ENCODE measurements around the gene ACCS. TPM values are rescaled to one million over a fixed set of nuclear protein-coding genes. Genes with fewer than 3 reads are reported as not detected.

Gene ACCS
- total and polyA plus RNA-seq, 8 donors, result 10.1 to 68.1 (median 16.2) TPM

DNA sequence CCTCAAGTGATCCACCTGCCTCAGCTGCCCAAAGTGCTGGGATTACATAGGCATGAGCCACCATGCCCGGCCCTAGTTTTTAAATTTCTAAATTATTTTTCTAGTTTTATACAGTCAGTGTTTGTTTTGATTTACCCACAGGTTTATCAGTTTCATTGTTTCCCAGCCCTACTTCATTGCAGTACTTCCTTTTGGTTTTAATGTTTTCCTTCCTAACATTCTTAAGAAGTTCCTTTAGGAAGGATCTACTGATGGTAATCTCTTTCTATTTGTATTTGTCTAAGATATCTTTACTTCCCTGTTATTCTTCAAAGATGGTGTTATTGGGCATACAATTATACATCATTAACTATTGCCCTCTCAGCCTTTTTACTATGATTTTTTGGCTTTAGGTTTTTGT is 24.5 kb downstream of the ACCS start:
- WGBS, 2 donors, result 79 to 88% methylated on average over 1 of the region's 1 CpG
- Histone ChIP-seq H3K4me3 (no peak overlapping the region), H3K4me1 (peaks cover 0 to 5% (median 4%) of the 10 kb centered on the region in 3 donors), H3K9me3 (no peaks in the 10 kb centered on the region), H3K27me3 (no peaks in the 10 kb centered on the region), H3K36me3 (no peaks in the 10 kb centered on the region), H3K27ac (no peak overlapping the region)
- FAIRE-seq (no peak), DNase-seq (no peak), ATAC-seq (no peak)
- intact Hi-C loops (cut with DNase I), result loop anchor here in 1 of 3 donors (10.0 kb wide), 1 partner anchor 444 kb away; no protein-coding TSS in a partner anchor
- TF ChIP-seq, protein P1, sequence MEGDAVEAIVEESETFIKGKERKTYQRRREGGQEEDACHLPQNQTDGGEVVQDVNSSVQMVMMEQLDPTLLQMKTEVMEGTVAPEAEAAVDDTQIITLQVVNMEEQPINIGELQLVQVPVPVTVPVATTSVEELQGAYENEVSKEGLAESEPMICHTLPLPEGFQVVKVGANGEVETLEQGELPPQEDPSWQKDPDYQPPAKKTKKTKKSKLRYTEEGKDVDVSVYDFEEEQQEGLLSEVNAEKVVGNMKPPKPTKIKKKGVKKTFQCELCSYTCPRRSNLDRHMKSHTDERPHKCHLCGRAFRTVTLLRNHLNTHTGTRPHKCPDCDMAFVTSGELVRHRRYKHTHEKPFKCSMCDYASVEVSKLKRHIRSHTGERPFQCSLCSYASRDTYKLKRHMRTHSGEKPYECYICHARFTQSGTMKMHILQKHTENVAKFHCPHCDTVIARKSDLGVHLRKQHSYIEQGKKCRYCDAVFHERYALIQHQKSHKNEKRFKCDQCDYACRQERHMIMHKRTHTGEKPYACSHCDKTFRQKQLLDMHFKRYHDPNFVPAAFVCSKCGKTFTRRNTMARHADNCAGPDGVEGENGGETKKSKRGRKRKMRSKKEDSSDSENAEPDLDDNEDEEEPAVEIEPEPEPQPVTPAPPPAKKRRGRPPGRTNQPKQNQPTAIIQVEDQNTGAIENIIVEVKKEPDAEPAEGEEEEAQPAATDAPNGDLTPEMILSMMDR (IDR thresholded peaks at IDR 0.05), result no peak

DNA sequence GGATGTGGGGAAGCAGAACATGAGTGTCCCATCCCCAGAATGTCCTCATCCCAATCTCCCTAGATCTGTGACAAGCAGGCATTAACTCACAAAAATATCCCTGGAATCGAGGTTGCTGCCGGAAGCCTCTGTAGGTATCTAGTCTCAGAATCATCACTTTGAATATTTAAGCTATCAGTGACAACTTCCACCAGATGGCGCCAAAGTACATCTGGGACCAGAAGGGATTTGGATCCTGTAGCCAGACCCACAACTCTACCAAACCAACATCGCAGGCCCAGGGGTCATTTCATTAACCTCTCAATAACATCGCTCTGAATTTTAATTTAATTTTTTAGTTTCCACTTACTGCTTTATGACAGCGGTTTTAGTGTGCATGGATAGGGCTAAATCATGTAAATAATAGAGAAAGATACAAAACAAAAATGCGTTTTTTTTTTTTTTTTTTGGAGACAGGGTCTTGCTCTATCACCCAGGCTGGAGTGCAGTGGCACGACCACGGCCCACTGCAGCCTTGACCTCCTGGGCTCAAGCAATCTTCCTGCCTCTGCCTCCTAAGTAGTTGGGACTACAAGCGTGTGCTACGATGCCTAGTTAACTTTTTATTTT is 28.3 kb downstream of the ACCS start:
- intact Hi-C loops (cut with DNase I), result loop anchor here in 1 of 3 donors (10.0 kb wide), 1 partner anchor 440 kb away; no protein-coding TSS in a partner anchor
- 26 to 28% methylated on average over 11 of the region's 11 CpGs for WGBS, 2 donors
- H3K27ac ChIP-seq, result no peak overlapping the region
- no peak overlapping the region for H3K4me3 ChIP-seq
- H3K4me1 ChIP-seq, result peaks cover 5 to 11% (median 7%) of the 10 kb centered on the region in 3 donors
- ATAC-seq (peak; percentile 51 to 79 (median 63)), FAIRE-seq (no peak), DNase-seq (peak in 4 of 6 donors; percentile 61 to 80 (median 67))
- TF ChIP-seq, protein P1 (IDR thresholded peaks at IDR 0.05), result peak; percentile 37 to 75 (median 66)
- no peaks in the 10 kb centered on the region for H3K9me3 ChIP-seq
- H3K36me3 ChIP-seq, result no peaks in the 10 kb centered on the region
- H3K27me3 ChIP-seq, result no peaks in the 10 kb centered on the region

DNA sequence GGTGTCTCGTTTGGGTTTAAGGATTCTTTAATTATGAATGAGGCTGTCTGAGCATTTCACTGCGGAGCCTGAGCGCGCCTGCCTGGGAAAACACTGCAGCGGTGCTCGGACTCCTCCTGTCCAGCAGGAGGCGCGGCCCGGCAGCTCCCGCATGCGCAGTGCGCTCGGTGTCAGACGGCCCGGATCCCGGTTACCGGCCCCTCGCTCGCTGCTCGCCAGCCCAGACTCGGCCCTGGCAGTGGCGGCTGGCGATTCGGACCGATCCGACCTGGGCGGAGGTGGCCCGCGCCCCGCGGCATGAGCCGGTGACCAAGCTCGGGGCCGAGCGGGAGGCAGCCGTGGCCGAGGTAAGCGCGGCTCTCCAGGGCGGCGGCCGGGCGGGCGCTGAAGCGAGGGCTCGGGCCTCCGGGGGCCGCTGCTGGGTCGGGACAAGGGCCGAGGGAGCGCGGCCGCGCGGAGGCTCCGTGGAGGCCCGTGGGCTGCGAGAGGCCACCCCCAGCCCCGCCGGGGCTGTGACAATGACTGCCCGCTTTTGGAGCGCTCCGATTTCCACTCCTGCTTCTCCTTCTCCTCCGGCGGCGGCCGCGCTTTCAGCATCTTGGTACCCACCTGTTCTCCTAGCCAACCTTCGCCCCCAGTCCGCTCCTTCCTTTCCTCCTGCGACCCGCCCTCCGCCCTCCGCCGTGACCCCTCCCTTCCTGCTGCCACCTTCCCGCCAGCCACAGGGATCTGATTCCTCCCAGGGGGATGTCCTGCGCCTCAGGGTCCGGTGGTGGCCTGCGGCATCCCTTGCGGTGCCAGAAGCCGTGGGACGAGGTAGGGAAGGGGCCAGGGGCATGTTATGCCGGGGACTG is 29.7 kb downstream of the ACCS start, which contains the start of gene EXT2:
EXT2 (plus strand) TSS at position 173 of the 854 bp plus-strand sequence. CDS start 12,035 bp downstream, outside the sequence.
- Histone ChIP-seq H3K9me3 (no peaks in the 10 kb centered on the region), H3K4me1 (peaks cover 5 to 11% (median 7%) of the 10 kb centered on the region in 3 donors), H3K27me3 (no peaks in the 10 kb centered on the region), H3K4me3 (peak within 1 kb of the TSS; percentile 66 to 98 (median 90)), H3K27ac (peak within 1 kb of the TSS; percentile 68 to 71 (median 70)), H3K36me3 (no peaks in the 10 kb centered on the region)
- TF ChIP-seq, protein P1 (IDR thresholded peaks at IDR 0.05), result peak; percentile 77 to 89 (median 86)
- intact Hi-C loops (cut with DNase I), result loop anchor here in 1 of 3 donors (10.0 kb wide), 1 partner anchor 439 kb away; no protein-coding TSS in a partner anchor
- WGBS, 2 donors, result 1% methylated on average over 68 to 83 of the region's 83 CpGs
- ATAC-seq (peak; percentile 98 to 99 (median 99)), DNase-seq (peak; percentile 83 to 99 (median 92)), FAIRE-seq (no peak)

DNA sequence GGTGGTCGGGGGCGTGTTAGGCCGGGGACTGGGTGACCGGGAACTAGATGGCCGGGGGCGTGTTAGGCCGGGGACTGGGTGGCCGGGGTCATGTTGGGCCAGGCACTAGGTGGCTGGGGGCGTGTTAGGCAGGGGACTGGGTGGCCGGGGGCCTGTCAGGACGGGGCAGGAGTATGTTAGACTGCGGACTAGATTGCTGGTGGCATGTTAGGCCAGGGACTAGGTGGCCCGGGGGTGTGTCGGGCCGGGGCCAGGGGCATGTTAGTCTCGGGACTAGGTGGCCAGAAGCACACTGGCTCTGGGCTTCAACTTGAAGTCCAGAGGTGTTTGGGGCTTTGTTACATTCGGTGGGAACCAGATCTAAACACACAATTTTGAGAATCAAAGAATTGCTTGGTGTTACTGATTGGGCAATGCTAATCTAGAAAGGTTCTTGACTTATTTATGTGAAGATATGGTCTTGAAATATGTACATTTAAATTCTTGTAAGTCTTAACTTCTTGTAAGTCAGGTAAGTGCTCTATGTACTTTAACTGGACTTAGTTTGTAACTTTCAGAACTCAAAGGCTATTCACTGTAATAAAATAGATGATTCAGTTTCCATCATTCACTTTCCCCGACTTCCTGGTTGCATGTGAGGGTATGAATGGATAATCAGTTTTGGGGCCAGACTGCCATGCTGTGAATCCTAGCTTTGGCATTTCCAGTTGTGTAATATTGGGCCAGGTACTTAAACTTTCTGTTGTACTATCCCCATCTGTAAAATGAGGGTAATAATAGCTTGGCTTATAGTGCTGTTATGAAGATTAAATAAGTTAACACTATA is 30.5 kb downstream of the ACCS start:
- DNase-seq, result no peak
- H3K27ac ChIP-seq, result no peak overlapping the region
- H3K36me3 ChIP-seq, result no peaks in the 10 kb centered on the region
- peak; percentile 3 to 6 (median 4) for ATAC-seq
- no peak for FAIRE-seq
- no peaks in the 10 kb centered on the region for H3K9me3 ChIP-seq
- peaks cover 5 to 11% (median 7%) of the 10 kb centered on the region in 3 donors for H3K4me1 ChIP-seq
- intact Hi-C loops (cut with DNase I), result loop anchor here in 1 of 3 donors (10.0 kb wide), 1 partner anchor 438 kb away; no protein-coding TSS in a partner anchor
- H3K4me3 ChIP-seq, result peak overlapping the region; percentile 66 to 98 (median 90)
- 9 to 10% methylated on average over 18 of the region's 18 CpGs for WGBS, 2 donors
- H3K27me3 ChIP-seq, result no peaks in the 10 kb centered on the region
- TF ChIP-seq, protein P1 (IDR thresholded peaks at IDR 0.05), result no peak
